LNCAP (cell line): ENCODE data around the gene INPP5A.
A peak's percentile ranks its signal among the peaks of the same experiment; 100 is the strongest.

Experiments
- CTCF ChIP-seq: fragments of 450-650 bp; IDR thresholded peaks from 2 replicates; pipeline ENCODE4 v1.5.1; 2017; ENCODE audit warnings: mild to moderate bottlenecking

INPP5A gene

GRCh38 chr10:132785723-132786475 lies 248.3 kb downstream of the INPP5A start, which contains the start of gene NKX6-2:
Gene NKX6-2, minus strand, starts transcription at chr10:132786147. Its CDS starts 199 bp downstream, at chr10:132785948.
- no peak for TF ChIP-seq CTCF

GRCh38 chr10:132786476-132786883 lies 248.9 kb downstream of the INPP5A start:
- TF ChIP-seq CTCF, result no peak

GRCh38 chr10:132786884-132787494 lies 249.4 kb downstream of the INPP5A start:
- TF ChIP-seq CTCF, result no peak

- no peak for TF ChIP-seq CTCF
Observed at GRCh38 chr10:132787495-132788179, 250.1 kb downstream of the INPP5A start.

- TF ChIP-seq CTCF, result peak; percentile 42; the same call in 1 of the 2 replicates
Observed at GRCh38 chr10:132788180-132788830, 250.7 kb downstream of the INPP5A start.

- TF ChIP-seq CTCF, result no peak
Observed at GRCh38 chr10:132788831-132789219, 251.2 kb downstream of the INPP5A start.

- TF ChIP-seq CTCF, result no peak
Observed at GRCh38 chr10:132789659-132790148, 252.1 kb downstream of the INPP5A start.
